Lower lobe of right lung (tissue), 2 donors: Measurements from ENCODE around the gene CALM1. TPM values are rescaled to one million over a fixed set of nuclear protein-coding genes. Genes with fewer than 3 reads are reported as not detected.

Experiments
- ATAC-seq, 2 donors: fragments of 200-7000 bp; cut with Tn5 transposase; one replicate each; pipeline ENCODE4 v1.9.1; 2020 to 2022; ENCODE audit warnings: mild to moderate bottlenecking in 2 of 2, moderate library complexity in 2 of 2
- DNase-seq: peaks from one replicate; pipeline ENCODE4 v3.0.0-alpha.2; 2020
- H3K27ac ChIP-seq: fragments of 200-600 bp; one replicate; pipeline ENCODE4 v1.8.0; 2022
- H3K27me3 ChIP-seq: fragments of 200-600 bp; one replicate; pipeline ENCODE4 v1.8.0; 2022; ENCODE audit warnings: low read depth
- H3K36me3 ChIP-seq: fragments of 200-600 bp; one replicate; pipeline ENCODE4 v1.8.0; 2022; ENCODE audit warnings: mild to moderate bottlenecking
- H3K4me1 ChIP-seq: fragments of 200-600 bp; one replicate; pipeline ENCODE4 v1.8.0; 2022
- H3K4me3 ChIP-seq: fragments of 200-600 bp; one replicate; pipeline ENCODE4 v1.8.0; 2022; ENCODE audit warnings: mild to moderate bottlenecking
- H3K9me3 ChIP-seq: fragments of 200-600 bp; one replicate; pipeline ENCODE4 v1.8.0; 2022
- CTCF ChIP-seq: fragments of 200-600 bp; IDR thresholded peaks from one replicate; pipeline ENCODE4 v1.8.0; 2022; ENCODE audit warnings: antibody characterized with exemption, mild to moderate bottlenecking
- intact Hi-C: fragments of 100-400 bp; cut with DNase I; formaldehyde crosslinking; loops from one replicate; pipeline ENCODE4 v1.11.0; 2022
- total RNA-seq: library from RNA; stranded (reverse); fragmentation: NEBNext Ultra II Directional; extraction: Animal tissue kit (Norgen Biotek cat#: 25700); gene quantifications from one replicate; pipeline ENCODE4 v1.2.1, GENCODE V29; 2021
- donor health status: DM: no; HTN: yes; CAD: no; lungs with severe emphysema.

The CALM1 gene
- total RNA-seq, 1 donor from 2014 or later: 518 TPM

DNA sequence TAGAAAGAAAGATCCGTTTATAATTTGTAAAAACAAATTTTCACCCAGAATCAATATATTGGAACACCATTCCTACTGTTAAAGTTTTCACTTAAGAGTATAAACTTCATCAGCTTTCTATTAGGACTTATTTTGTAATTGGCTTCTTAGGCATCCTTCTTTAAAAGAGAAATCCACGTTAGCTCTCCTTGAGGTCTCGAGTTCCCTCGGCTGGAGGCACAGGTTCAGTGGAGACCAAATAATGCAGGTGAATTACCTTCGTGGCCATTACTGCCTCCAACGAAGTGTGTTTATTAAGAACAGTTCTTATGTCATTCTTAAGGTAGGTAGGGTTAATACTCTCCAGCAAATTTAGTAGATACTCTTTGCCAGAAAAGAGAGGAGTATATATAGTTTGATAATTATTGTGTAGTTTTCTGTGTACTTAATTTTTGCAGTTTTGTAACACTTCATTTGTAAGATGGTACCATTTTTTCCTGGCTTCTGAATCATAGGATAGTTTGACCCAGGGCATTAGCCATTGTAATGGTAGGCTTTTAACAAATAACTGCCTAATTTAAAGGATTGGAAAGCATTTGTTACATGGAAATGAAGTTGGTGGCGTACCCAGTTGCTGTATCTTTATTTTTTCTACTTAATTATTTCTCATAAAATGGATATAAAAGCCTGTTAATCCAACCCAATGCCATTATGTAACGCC lies 2.2 kb downstream of the CALM1 start:
- no peaks in the 10 kb centered on the region for H3K9me3 ChIP-seq
- peaks cover 41% of the 10 kb centered on the region for H3K36me3 ChIP-seq
- H3K27me3 ChIP-seq: no peaks in the 10 kb centered on the region
- H3K27ac ChIP-seq: peak overlapping the region; percentile 97
- intact Hi-C loops: no loop called here
- DNase-seq: no peak
- peaks cover 54% of the 10 kb centered on the region for H3K4me1 ChIP-seq
- peak overlapping the region; percentile 100 for H3K4me3 ChIP-seq
- no peak for TF ChIP-seq CTCF
- ATAC-seq: no peak

GRCh38 chr14:90399541-90400444 lies 3.0 kb downstream of the CALM1 start:
- peak overlapping the region; percentile 97 for H3K27ac ChIP-seq
- H3K9me3 ChIP-seq: no peaks in the 10 kb centered on the region
- peak; percentile 99 for TF ChIP-seq CTCF
- intact Hi-C loops: no loop called here
- DNase-seq (peak; percentile 93), ATAC-seq (peak; percentile 78 to 82)
- no peaks in the 10 kb centered on the region for H3K27me3 ChIP-seq
- H3K4me3 ChIP-seq: peak overlapping the region; percentile 100
- H3K36me3 ChIP-seq: peaks cover 49% of the 10 kb centered on the region
- peaks cover 54% of the 10 kb centered on the region for H3K4me1 ChIP-seq

- intact Hi-C loops: no loop called here
- H3K36me3 ChIP-seq: peaks cover 62% of the 10 kb centered on the region
- H3K4me1 ChIP-seq: peaks cover 53% of the 10 kb centered on the region
- no peaks in the 10 kb centered on the region for H3K9me3 ChIP-seq
- no peaks in the 10 kb centered on the region for H3K27me3 ChIP-seq
- TF ChIP-seq CTCF: no peak
- DNase-seq (no peak), ATAC-seq (no peak)
- peak overlapping the region; percentile 97 for H3K27ac ChIP-seq
- peak overlapping the region; percentile 100 for H3K4me3 ChIP-seq
Measured at GRCh38 chr14:90400904-90401561, 4.2 kb downstream of the CALM1 start.

- intact Hi-C loops: no loop called here
- H3K36me3 ChIP-seq: peaks cover 71% of the 10 kb centered on the region
- no peak for ATAC-seq
Measured at GRCh38 chr14:90402016-90402415, 5.2 kb downstream of the CALM1 start.

More at GRCh38 chr14:90402016-90402415, 5.2 kb downstream of the CALM1 start:
- Histone ChIP-seq H3K9me3 (no peaks in the 10 kb centered on the region), H3K27ac (peak overlapping the region; percentile 13), H3K4me3 (no peak overlapping the region), H3K27me3 (no peaks in the 10 kb centered on the region), H3K4me1 (peaks cover 53% of the 10 kb centered on the region)
- no peak for DNase-seq
- no peak for TF ChIP-seq CTCF
